H9 (cell line): ENCODE measurements around the gene STAU1. TPM values are rescaled to one million over a fixed set of nuclear protein-coding genes. Genes with fewer than 3 reads are reported as not detected.

Experiments
- DNase-seq: peaks from one replicate; pipeline ENCODE4 v3.0.0-alpha.2; 2017
- H2AFZ ChIP-seq: one replicate; pipeline ENCODE4 v1.6.1; 2013; ENCODE audit warnings: mild to moderate bottlenecking, low read length, control low read depth, moderate library complexity
- H2AK5ac ChIP-seq: 2 replicates; pipeline ENCODE4 v1.6.1; 2013; ENCODE audit warnings: low read length, control low read depth, mixed read lengths; ENCODE audit not compliant: insufficient read length
- H2BK120ac ChIP-seq: one replicate; pipeline ENCODE4 v1.6.1; 2013; ENCODE audit warnings: low read depth, mild to moderate bottlenecking, low read length, control low read depth, inconsistent platforms; ENCODE audit not compliant: poor library complexity, severe bottlenecking
- H2BK12ac ChIP-seq: 2 replicates; pipeline ENCODE4 v1.6.1; 2013; ENCODE audit warnings: low read length, control low read depth, mixed read lengths, low read depth; ENCODE audit not compliant: insufficient read length
- H2BK15ac ChIP-seq: 2 replicates; pipeline ENCODE4 v1.6.1; 2013; ENCODE audit warnings: low read depth, low read length, control low read depth
- H2BK20ac ChIP-seq: one replicate; pipeline ENCODE4 v1.6.1; 2013; ENCODE audit warnings: low read depth, mild to moderate bottlenecking, low read length, control low read depth, inconsistent platforms; ENCODE audit not compliant: poor library complexity, severe bottlenecking
- H2BK5ac ChIP-seq: 2 replicates; pipeline ENCODE4 v1.6.1; 2013; ENCODE audit warnings: low read length, control low read depth, mixed read lengths; ENCODE audit not compliant: insufficient read length
- H3K14ac ChIP-seq: 2 replicates; pipeline ENCODE4 v1.6.1; 2013; ENCODE audit warnings: low read length, control low read depth; ENCODE audit not compliant: insufficient read depth
- H3K18ac ChIP-seq: 2 replicates; pipeline ENCODE4 v1.6.1; 2013; ENCODE audit warnings: low read depth, mild to moderate bottlenecking, mixed read lengths, low read length, control low read depth; ENCODE audit not compliant: insufficient read length
- H3K23ac ChIP-seq: 2 replicates; pipeline ENCODE4 v1.6.1; 2013; ENCODE audit warnings: low read length, control low read depth, mixed read lengths, low read depth; ENCODE audit not compliant: insufficient read length
- H3K23me2 ChIP-seq: 2 replicates; pipeline ENCODE4 v1.6.1; 2013; ENCODE audit warnings: low read depth, mild to moderate bottlenecking, mixed read lengths, low read length, control low read depth; ENCODE audit not compliant: insufficient read length, poor library complexity, severe bottlenecking
- H3K27ac ChIP-seq: 2 replicates; pipeline ENCODE4 v1.5.1; 2013; ENCODE audit warnings: low read length, control low read depth, mixed read lengths, low read depth; ENCODE audit not compliant: insufficient read length
- H3K27me3 ChIP-seq: 2 replicates; pipeline ENCODE4 v1.6.1; 2013; ENCODE audit warnings: low read length, control low read depth, inconsistent platforms; ENCODE audit not compliant: insufficient read depth
- H3K4ac ChIP-seq: 2 replicates; pipeline ENCODE4 v1.6.1; 2013; ENCODE audit warnings: low read depth, mild to moderate bottlenecking, control low read depth, inconsistent platforms, low read length, moderate library complexity
- H3K4me1 ChIP-seq: 2 replicates; pipeline ENCODE4 v1.6.1; 2013; ENCODE audit warnings: low read length, control low read depth, inconsistent platforms; ENCODE audit not compliant: insufficient read depth
- H3K4me2 ChIP-seq: 2 replicates; pipeline ENCODE4 v1.6.1; 2013; ENCODE audit warnings: low read length, control low read depth, mixed read lengths; ENCODE audit not compliant: insufficient read length, insufficient read depth
- H3K56ac ChIP-seq: 2 replicates; pipeline ENCODE4 v1.6.1; 2013; ENCODE audit warnings: low read depth, mild to moderate bottlenecking, mixed read lengths, low read length, control low read depth; ENCODE audit not compliant: insufficient read length
- H3K79me1 ChIP-seq: 2 replicates; pipeline ENCODE4 v1.6.1; 2013; ENCODE audit warnings: low read depth, mild to moderate bottlenecking, moderate library complexity, low read length, control low read depth, inconsistent platforms; ENCODE audit not compliant: insufficient read depth, poor library complexity, severe bottlenecking
- H3K79me2 ChIP-seq: 2 replicates; pipeline ENCODE4 v1.6.1; 2013; ENCODE audit warnings: low read length, control low read depth, inconsistent platforms; ENCODE audit not compliant: insufficient read depth
- H3K9ac ChIP-seq: 2 replicates; pipeline ENCODE4 v1.6.1; 2013; ENCODE audit warnings: low read length, control low read depth, mixed read lengths; ENCODE audit not compliant: insufficient read length; ENCODE audit errors: extremely low read depth
- H3K9me3 ChIP-seq: one replicate; pipeline ENCODE4 v1.6.1; 2013; ENCODE audit warnings: low read depth, low read length, inconsistent platforms; ENCODE audit not compliant: control insufficient read depth
- H3T11ph ChIP-seq: one replicate; pipeline ENCODE4 v1.6.1; 2013; ENCODE audit warnings: mild to moderate bottlenecking, low read length, control low read depth, inconsistent platforms
- H4K20me1 ChIP-seq: one replicate; pipeline ENCODE4 v1.6.1; 2013; ENCODE audit not compliant: control insufficient read depth, insufficient read length, insufficient read depth
- H4K5ac ChIP-seq: 2 replicates; pipeline ENCODE4 v1.6.1; 2013; ENCODE audit warnings: low read depth, mild to moderate bottlenecking, mixed read lengths, low read length, control low read depth; ENCODE audit not compliant: insufficient read length
- H4K8ac ChIP-seq: replicated peaks from 2 replicates; pipeline ENCODE4 v1.6.1; 2013; ENCODE audit warnings: low read length, control low read depth, mixed read lengths, low read depth; ENCODE audit not compliant: insufficient read length
- H4K91ac ChIP-seq: 2 replicates; pipeline ENCODE4 v1.6.1; 2013; ENCODE audit warnings: low read depth, mild to moderate bottlenecking, moderate library complexity, mixed read lengths, low read length, control low read depth; ENCODE audit not compliant: insufficient read length
- H3K27ac Mint-ChIP-seq, 3 experiments: 2 replicates in 2 of 3; 3 replicates in 1 of 3; pipeline ENCODE4 v1.8.0; 2020 to 2021; ENCODE audit warnings: mixed read lengths in 3 of 3, mild to moderate bottlenecking in 1 of 3, moderate library complexity in 1 of 3
- H3K27me3 Mint-ChIP-seq: 2 replicates; pipeline ENCODE4 v1.8.0; 2021; ENCODE audit warnings: low read depth, mild to moderate bottlenecking, moderate library complexity, mixed read lengths
- H3K36me3 Mint-ChIP-seq, 3 experiments: 2 replicates in 2 of 3; 3 replicates in 1 of 3; pipeline ENCODE4 v1.8.0; 2020 to 2021; ENCODE audit warnings: low read depth in 3 of 3, mixed read lengths in 3 of 3; ENCODE audit not compliant: insufficient read depth in 1 of 3
- H3K4me1 Mint-ChIP-seq, 2 experiments: 2 replicates each; pipeline ENCODE4 v1.8.0; 2020; ENCODE audit warnings: mixed read lengths in 2 of 2
- H3K4me3 Mint-ChIP-seq, 2 experiments: 2 replicates in 1 of 2; 3 replicates in 1 of 2; pipeline ENCODE4 v1.8.0; 2020 to 2021; ENCODE audit warnings: mild to moderate bottlenecking in 2 of 2, mixed read lengths in 2 of 2, moderate library complexity in 1 of 2
- H3K9me3 Mint-ChIP-seq, 2 experiments: 2 replicates in 1 of 2; 3 replicates in 1 of 2; pipeline ENCODE4 v1.8.0; 2020; ENCODE audit warnings: mild to moderate bottlenecking in 2 of 2, mixed read lengths in 2 of 2, moderate library complexity in 1 of 2
- CTCF ChIP-seq: fragments of 200-600 bp; sonication (generic); conservative IDR thresholded peaks from 3 replicates; pipeline ENCODE4 v1.8.0; 2021; ENCODE audit warnings: antibody characterized with exemption, mild to moderate bottlenecking
- WGBS: extraction: QIAGEN DNeasy Blood & Tissue Kit; methylation state at CpG from one replicate; pipeline ENCODE4 v1.1.7; 2013; ENCODE audit warnings: missing lambda C conversion rate, low lambda C conversion rate, mixed read lengths; ENCODE audit not compliant: insufficient read length; ENCODE audit errors: extremely low coverage; 5-methylcytosine and 5-hydroxymethylcytosine counted together
- total RNA-seq: library from RNA; stranded (reverse); gene quantifications from 2 replicates; pipeline ENCODE4 v1.2.1, GENCODE V29; 2021

The STAU1 gene
- total RNA-seq, 1 experiment from 2014 or later = 106 TPM

GRCh38 chr20:49170714-49171113 is 17.4 kb downstream of the STAU1 start:
- no CpG with 5 or more reads among the region's 2 CpGs for WGBS
- H3K4me3 Mint-ChIP-seq = no peak overlapping the region

More at GRCh38 chr20:49170714-49171113, 17.4 kb downstream of the STAU1 start:
- Histone ChIP-seq H3K4ac (no peak overlapping the region), H3K79me2 (peaks cover 6% of the 10 kb centered on the region; the same call in 1 of the 2 replicates), H3K56ac (no peak overlapping the region), H2BK15ac (no peak overlapping the region), H4K8ac (no peak overlapping the region), H2AFZ (no peak overlapping the region), H3K79me1 (peaks cover 3% of the 10 kb centered on the region), H2BK20ac (no peak overlapping the region), H3K4me1 (no peaks in the 10 kb centered on the region), H4K5ac (no peak overlapping the region), H2BK5ac (no peak overlapping the region), H3K9ac (no peak overlapping the region), H3K23me2 (no peaks in the 10 kb centered on the region), H3K23ac (no peak overlapping the region), H4K20me1 (no peaks in the 10 kb centered on the region), H3K14ac (no peak overlapping the region), H2BK12ac (no peak overlapping the region), H2BK120ac (no peak overlapping the region), H3K27ac (no peak overlapping the region), H3K9me3 (no peaks in the 10 kb centered on the region), H3K18ac (no peak overlapping the region), H3T11ph (no peak overlapping the region), H2AK5ac (no peak overlapping the region), H4K91ac (no peak overlapping the region), H3K4me2 (no peak overlapping the region), H3K27me3 (no peaks in the 10 kb centered on the region)
- H3K9me3 Mint-ChIP-seq = no peaks in the 10 kb centered on the region
- no peak overlapping the region for H3K27ac Mint-ChIP-seq
- DNase-seq = no peak
- no peak for TF ChIP-seq CTCF
- H3K36me3 Mint-ChIP-seq = peaks cover 5 to 24% (median 23%) of the 10 kb centered on the region in 3 experiments; a peak in 5 of 7 replicates
- H3K4me1 Mint-ChIP-seq = peaks cover 9% of the 10 kb centered on the region in 2 experiments; a peak in 3 of 4 replicates
- no peaks in the 10 kb centered on the region for H3K27me3 Mint-ChIP-seq
